Smooth muscle cell (in vitro differentiated cells): ENCODE measurements around the gene HEATR3. TPM values are rescaled to one million over a fixed set of nuclear protein-coding genes. Genes with fewer than 3 reads are reported as not detected.

Experiments used
- DNase-seq: peaks from one replicate; lab custom pipeline; 2025; ENCODE audit not compliant: unreplicated experiment; lab: John Stamatoyannopoulos, UW
- H2AFZ ChIP-seq: fragments of 200-600 bp; sonication (generic); 2 replicates; pipeline ENCODE4 v1.6.0; 2016; ENCODE audit warnings: antibody characterized with exemption, low read depth, mild to moderate bottlenecking
- H3F3A ChIP-seq: fragments of 200-600 bp; sonication (generic); 2 replicates; pipeline ENCODE4 v1.6.0; 2017; ENCODE audit warnings: antibody characterized with exemption, low read depth
- H3K27ac ChIP-seq: fragments of 200-600 bp; sonication (generic); 2 replicates; pipeline ENCODE4 v1.5.1; 2016; ENCODE audit warnings: low read depth, mild to moderate bottlenecking
- H3K27me3 ChIP-seq: fragments of 200-600 bp; sonication (generic); 2 replicates; pipeline ENCODE4 v1.6.1; 2016; ENCODE audit warnings: low read depth, mild to moderate bottlenecking
- H3K36me3 ChIP-seq: fragments of 200-600 bp; sonication (generic); 2 replicates; pipeline ENCODE4 v1.5.1; 2016; ENCODE audit warnings: low read depth
- H3K4me1 ChIP-seq: fragments of 200-600 bp; sonication (generic); 2 replicates; pipeline ENCODE4 v1.5.1; 2016; ENCODE audit warnings: low read depth
- H3K4me2 ChIP-seq: fragments of 200-600 bp; sonication (generic); 2 replicates; pipeline ENCODE4 v1.6.0; 2016; ENCODE audit warnings: mild to moderate bottlenecking
- H3K4me3 ChIP-seq: fragments of 200-600 bp; sonication (generic); 2 replicates; pipeline ENCODE4 v1.5.1; 2016; ENCODE audit warnings: mild to moderate bottlenecking
- H3K79me2 ChIP-seq: fragments of 200-600 bp; sonication (generic); 2 replicates; pipeline ENCODE4 v1.6.0; 2016; ENCODE audit warnings: low read depth, mild to moderate bottlenecking
- H3K9ac ChIP-seq: fragments of 200-600 bp; sonication (generic); 2 replicates; pipeline ENCODE4 v1.6.0; 2016; ENCODE audit warnings: low read depth
- H3K9me3 ChIP-seq: fragments of 200-600 bp; sonication (generic); replicated peaks from 2 replicates; pipeline ENCODE4 v1.5.1; 2016; ENCODE audit warnings: low read depth
- H4K20me1 ChIP-seq: fragments of 200-600 bp; sonication (generic); 2 replicates; pipeline ENCODE4 v1.6.0; 2016; ENCODE audit warnings: low read depth
- CTCF ChIP-seq: fragments of 200-600 bp; sonication (generic); IDR thresholded peaks from 2 replicates; pipeline ENCODE4 v1.5.1; 2017; ENCODE audit warnings: borderline replicate concordance, mild to moderate bottlenecking, antibody characterized with exemption; ENCODE audit not compliant: insufficient read depth, poor library complexity, severe bottlenecking
- WGBS: methylation state at CpG from one replicate; pipeline ENCODE4 v1.1.7; 2016; ENCODE audit warnings: low lambda C conversion rate; 5-methylcytosine and 5-hydroxymethylcytosine counted together
- polyA plus RNA-seq: library from polyadenylated mRNA; unstranded; fragments of >200 nt; fragmentation: Nextera tagmentation; extraction: Ambion mirVana; gene quantifications from 2 replicates; pipeline ENCODE4 v1.2.1, GENCODE V29; 2016
- total RNA-seq: library from RNA; depleted of rRNA; stranded (reverse); fragments of >200 nt; gene quantifications from 2 replicates; pipeline ENCODE4 v1.2.3, GENCODE V29; 2014

HEATR3 gene
- total and polyA plus RNA-seq, 2 experiments from 2014 or later: 3.6 to 9.1 TPM

GRCh38 chr16:50079397-50080140 is 13.8 kb downstream of the HEATR3 start:
- Histone ChIP-seq H3K36me3 (peaks cover 15% of the 10 kb centered on the region), H3K27ac (no peak overlapping the region), H2AFZ (no peak overlapping the region), H3K79me2 (no peaks in the 10 kb centered on the region), H3K9ac (no peak overlapping the region), H4K20me1 (peaks cover 7% of the 10 kb centered on the region), H3K9me3 (no peaks in the 10 kb centered on the region), H3K27me3 (no peaks in the 10 kb centered on the region), H3K4me3 (no peak overlapping the region), H3K4me2 (no peak overlapping the region), H3F3A (no peaks in the 10 kb centered on the region), H3K4me1 (no peaks in the 10 kb centered on the region)
- TF ChIP-seq CTCF: no peak
- DNase-seq: no peak
- 79% methylated on average over 9 of the region's 9 CpGs for WGBS

- peaks cover 7% of the 10 kb centered on the region for H4K20me1 ChIP-seq
- H3K4me1 ChIP-seq: no peaks in the 10 kb centered on the region
- WGBS: 97% methylated on average over 7 of the region's 7 CpGs
- no peak overlapping the region for H2AFZ ChIP-seq
- H3K9me3 ChIP-seq: no peaks in the 10 kb centered on the region
- no peaks in the 10 kb centered on the region for H3K79me2 ChIP-seq
- no peak overlapping the region for H3K9ac ChIP-seq
- no peaks in the 10 kb centered on the region for H3F3A ChIP-seq
- no peaks in the 10 kb centered on the region for H3K27me3 ChIP-seq
- no peak overlapping the region for H3K4me2 ChIP-seq
- no peak for TF ChIP-seq CTCF
- H3K36me3 ChIP-seq: peaks cover 9% of the 10 kb centered on the region
- H3K4me3 ChIP-seq: no peak overlapping the region
- H3K27ac ChIP-seq: no peak overlapping the region
- DNase-seq: no peak
These were observed 15.8 kb downstream of the HEATR3 start for GRCh38 chr16:50081428-50082018.

DNA sequence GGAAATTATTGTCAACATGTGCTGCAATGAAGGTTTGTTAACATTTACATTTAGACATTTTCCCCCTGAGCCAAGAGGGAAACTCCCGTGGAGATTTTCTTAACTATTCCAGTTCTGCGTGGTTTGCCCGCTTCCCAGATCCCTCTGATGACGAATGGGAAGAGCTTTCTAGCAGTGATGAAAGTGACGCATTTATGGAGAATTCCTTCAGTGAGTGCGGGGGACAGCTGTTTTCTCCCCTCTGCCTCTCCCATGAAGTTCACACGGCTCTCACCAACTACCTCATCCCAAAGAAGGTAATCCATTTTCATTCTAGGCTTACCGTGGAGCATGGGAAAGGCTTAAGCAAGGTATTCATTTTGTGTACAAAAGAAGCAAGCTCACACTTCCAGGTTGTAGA is 18.2 kb downstream of the HEATR3 start:
- DNase-seq: no peak
- H3K9ac ChIP-seq: no peak overlapping the region
- H3K9me3 ChIP-seq: no peaks in the 10 kb centered on the region
- H3K4me2 ChIP-seq: no peak overlapping the region
- peaks cover 7% of the 10 kb centered on the region for H4K20me1 ChIP-seq
- H3K27me3 ChIP-seq: no peaks in the 10 kb centered on the region
- no peak overlapping the region for H3K27ac ChIP-seq
- WGBS: 92% methylated on average over 8 of the region's 8 CpGs
- H3K79me2 ChIP-seq: no peaks in the 10 kb centered on the region
- H3K4me1 ChIP-seq: no peaks in the 10 kb centered on the region
- H3K4me3 ChIP-seq: no peak overlapping the region
- H3K36me3 ChIP-seq: peaks cover 6% of the 10 kb centered on the region
- TF ChIP-seq CTCF: no peak
- H2AFZ ChIP-seq: no peak overlapping the region
- H3F3A ChIP-seq: no peaks in the 10 kb centered on the region
